ENCODE results near the gene AUTS2. TPM values are rescaled to one million over a fixed set of nuclear protein-coding genes. Genes with fewer than 3 reads are reported as not detected.

Gene AUTS2
- total RNA-seq, 1 donor from 2014 or later, result 56.0 TPM

- Histone ChIP-seq H3K36me3 (no peaks in the 10 kb centered on the region), H3K4me1 (no peaks in the 10 kb centered on the region), H3K9me3 (no peaks in the 10 kb centered on the region), H3K27ac (no peak overlapping the region), H3K27me3 (no peaks in the 10 kb centered on the region), H3K4me3 (no peak overlapping the region)
- intact Hi-C loops (cut with DNase I), result no loop called here
- DNase-seq (no peak), ATAC-seq (no peak)
- TF ChIP-seq CTCF (IDR thresholded peaks at IDR 0.05), result no peak
Observed at GRCh38 chr7:69862413-69863064, 264.3 kb downstream of the AUTS2 start.

DNA sequence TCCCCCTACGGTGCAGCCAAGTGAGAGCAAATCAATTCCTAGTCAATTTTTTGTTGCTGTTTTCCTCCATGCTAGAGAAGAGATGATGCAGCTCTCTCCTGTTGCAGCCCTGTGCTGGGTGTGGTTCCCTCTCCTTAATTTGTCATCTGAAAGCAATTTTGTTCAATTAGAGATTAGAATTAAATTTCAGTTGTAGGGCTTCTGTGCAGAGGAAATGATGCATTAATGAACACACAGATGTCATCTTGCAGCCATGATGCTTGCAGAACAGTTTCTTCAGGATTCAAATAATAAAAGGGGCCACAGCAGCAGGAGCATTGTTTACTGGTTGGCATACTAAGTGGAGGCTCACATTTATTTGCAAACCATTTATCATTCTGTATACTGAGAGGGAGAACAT lies 266.0 kb downstream of the AUTS2 start:
- intact Hi-C loops (cut with DNase I), result no loop called here
- Histone ChIP-seq H3K27me3 (no peaks in the 10 kb centered on the region), H3K36me3 (no peaks in the 10 kb centered on the region), H3K9me3 (no peaks in the 10 kb centered on the region), H3K4me3 (no peak overlapping the region), H3K4me1 (no peaks in the 10 kb centered on the region), H3K27ac (no peak overlapping the region)
- no peak for TF ChIP-seq CTCF (IDR thresholded peaks at IDR 0.05)
- no peak for ATAC-seq
- no peak for DNase-seq

- Histone ChIP-seq H3K4me1 (no peaks in the 10 kb centered on the region), H3K4me3 (no peak overlapping the region), H3K36me3 (no peaks in the 10 kb centered on the region), H3K27ac (no peak overlapping the region), H3K9me3 (no peaks in the 10 kb centered on the region), H3K27me3 (no peaks in the 10 kb centered on the region)
- TF ChIP-seq CTCF (IDR thresholded peaks at IDR 0.05), result no peak
- ATAC-seq (no peak), DNase-seq (no peak)
- intact Hi-C loops (cut with DNase I), result no loop called here
Observed at GRCh38 chr7:69864822-69865221, 266.5 kb downstream of the AUTS2 start.

- no peaks in the 10 kb centered on the region for H3K36me3 ChIP-seq
- ATAC-seq, result no peak
Observed at GRCh38 chr7:69868921-69869320, 270.6 kb downstream of the AUTS2 start.

DNA sequence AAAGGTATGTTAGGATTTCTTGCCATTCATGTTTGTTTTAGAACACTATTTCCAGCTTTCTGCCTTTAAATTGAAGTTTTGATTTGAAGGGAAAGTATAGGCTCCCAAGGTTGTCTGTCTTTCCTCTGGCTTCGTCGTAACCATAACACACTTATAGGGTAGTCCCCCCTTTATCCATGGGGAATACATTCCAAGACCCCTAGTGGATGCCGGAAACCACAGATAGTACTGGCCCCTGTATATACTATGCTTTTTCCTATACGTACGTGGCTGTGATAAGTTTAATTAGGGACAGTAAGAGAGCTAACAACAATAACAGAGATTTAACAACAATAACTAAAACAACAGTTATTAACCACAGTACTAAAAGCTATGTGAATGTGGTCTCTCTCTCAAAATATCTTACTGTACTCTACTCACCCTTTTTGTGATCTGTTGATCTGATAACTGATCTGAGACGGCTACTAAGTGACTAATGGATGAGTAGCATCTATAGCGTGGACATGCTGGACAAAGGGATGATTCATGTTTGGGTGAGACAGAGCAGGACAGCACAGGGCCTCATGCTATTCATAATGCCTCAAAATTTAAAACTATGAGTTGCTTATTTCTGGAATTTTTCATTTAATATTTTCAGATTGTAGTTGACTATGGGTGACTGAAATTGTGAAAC lies 273.1 kb downstream of the AUTS2 start:
- Histone ChIP-seq H3K9me3 (no peaks in the 10 kb centered on the region), H3K27ac (no peak overlapping the region), H3K4me1 (no peaks in the 10 kb centered on the region), H3K27me3 (no peaks in the 10 kb centered on the region), H3K4me3 (no peak overlapping the region), H3K36me3 (no peaks in the 10 kb centered on the region)
- ATAC-seq (no peak), DNase-seq (no peak)
- intact Hi-C loops (cut with DNase I), result no loop called here
- TF ChIP-seq CTCF (IDR thresholded peaks at IDR 0.05), result no peak

More at GRCh38 chr7:69868921-69869320, 270.6 kb downstream of the AUTS2 start:
- no peak for TF ChIP-seq CTCF (IDR thresholded peaks at IDR 0.05)
- Histone ChIP-seq H3K9me3 (no peaks in the 10 kb centered on the region), H3K27me3 (no peaks in the 10 kb centered on the region), H3K27ac (no peak overlapping the region), H3K4me1 (no peaks in the 10 kb centered on the region), H3K4me3 (no peak overlapping the region)
- intact Hi-C loops (cut with DNase I), result no loop called here
- DNase-seq, result no peak
